ENCODE results near the gene OR2T34.
"Not testable (repeated sequence)": the region's sequence is repeated elsewhere in the genome, so short reads cannot be mapped to it uniquely, and the experiment has no call there.

OR2T34 gene

GRCh38 chr1:248574657-248575056 lies at the start of gene OR2T34:
OR2T34 (minus strand) TSS chr1:248574757; CDS start chr1:248574757, 0 bp downstream.
- not testable (repeated sequence) for DNase-seq (ENCODE audit: low read depth in 3 of 3, low spot score in 1 of 3)

GRCh38 chr1:248622570-248623001 lies 48.0 kb upstream of the OR2T34 start:
- no peak for DNase-seq (ENCODE audit: low read depth in 3 of 3, low spot score in 1 of 3)

GRCh38 chr1:248621770-248622169 lies 47.2 kb upstream of the OR2T34 start:
- no peak for DNase-seq (ENCODE audit: low read depth in 3 of 3, low spot score in 1 of 3)

GRCh38 chr1:248618878-248619277 lies 44.3 kb upstream of the OR2T34 start:
- DNase-seq (ENCODE audit: low read depth in 3 of 3, low spot score in 1 of 3), result peak in 1 of 3 donors; percentile 49

GRCh38 chr1:248618119-248618518 lies 43.6 kb upstream of the OR2T34 start:
- DNase-seq (ENCODE audit: low read depth in 3 of 3, low spot score in 1 of 3), result no peak

- no peak for DNase-seq (ENCODE audit: low read depth in 3 of 3, low spot score in 1 of 3)
Observed at GRCh38 chr1:248613742-248614141, 39.2 kb upstream of the OR2T34 start.

GRCh38 chr1:248611883-248612414 lies 37.4 kb upstream of the OR2T34 start:
- no peak for DNase-seq (ENCODE audit: low read depth in 3 of 3, low spot score in 1 of 3)

- DNase-seq (ENCODE audit: low read depth in 3 of 3, low spot score in 1 of 3), result no peak
Observed at GRCh38 chr1:248610301-248610700, 35.7 kb upstream of the OR2T34 start.

GRCh38 chr1:248599396-248599795 lies 24.8 kb upstream of the OR2T34 start:
- DNase-seq (ENCODE audit: low read depth in 3 of 3, low spot score in 1 of 3), result no peak

- no peak for DNase-seq (ENCODE audit: low read depth in 3 of 3, low spot score in 1 of 3)
Observed at GRCh38 chr1:248597589-248597988, 23.0 kb upstream of the OR2T34 start, which contains the start of gene OR2T10. OR2T10 (minus strand) TSS chr1:248597700; CDS start chr1:248593768, 3,932 bp downstream.

GRCh38 chr1:248596615-248597014 lies 22.1 kb upstream of the OR2T34 start:
- DNase-seq (ENCODE audit: low read depth in 3 of 3, low spot score in 1 of 3), result no peak

GRCh38 chr1:248593226-248593625 lies 18.7 kb upstream of the OR2T34 start:
- DNase-seq (ENCODE audit: low read depth in 3 of 3, low spot score in 1 of 3), result no peak

- no peak for DNase-seq (ENCODE audit: low read depth in 3 of 3, low spot score in 1 of 3)
Observed at GRCh38 chr1:248592655-248593054, 18.1 kb upstream of the OR2T34 start.

- DNase-seq (ENCODE audit: low read depth in 3 of 3, low spot score in 1 of 3), result no peak
Observed at GRCh38 chr1:248590055-248590454, 15.5 kb upstream of the OR2T34 start.

GRCh38 chr1:248589334-248589733 lies 14.8 kb upstream of the OR2T34 start:
- no peak for DNase-seq (ENCODE audit: low read depth in 3 of 3, low spot score in 1 of 3)

- no peak for DNase-seq (ENCODE audit: low read depth in 3 of 3, low spot score in 1 of 3)
Observed at GRCh38 chr1:248585266-248585665, 10.7 kb upstream of the OR2T34 start.

GRCh38 chr1:248576260-248576980 lies 1.9 kb upstream of the OR2T34 start:
- no peak for DNase-seq (ENCODE audit: low read depth in 3 of 3, low spot score in 1 of 3)

GRCh38 chr1:248573856-248574255 lies 701 bp downstream of the OR2T34 start:
- not testable (repeated sequence) for DNase-seq (ENCODE audit: low read depth in 3 of 3, low spot score in 1 of 3)

GRCh38 chr1:248572049-248572448 lies 2.5 kb downstream of the OR2T34 start:
- not testable (repeated sequence) for DNase-seq (ENCODE audit: low read depth in 3 of 3, low spot score in 1 of 3)

GRCh38 chr1:248570811-248571210 lies 3.7 kb downstream of the OR2T34 start:
- DNase-seq (ENCODE audit: low read depth in 3 of 3, low spot score in 1 of 3), result not testable (repeated sequence)

- not testable (repeated sequence) for DNase-seq (ENCODE audit: low read depth in 3 of 3, low spot score in 1 of 3)
Observed at GRCh38 chr1:248569049-248569448, 5.5 kb downstream of the OR2T34 start.

GRCh38 chr1:248565530-248566373 lies 8.8 kb downstream of the OR2T34 start:
- DNase-seq (ENCODE audit: low read depth in 3 of 3, low spot score in 1 of 3), result not testable (repeated sequence)

Data from stimulated activated CD4-positive, alpha-beta T cell treated with anti-CD3 and anti-CD28 coated beads, TNF-alpha, amount 100 ng/mL, for 1 hour (primary cell).